ENCODE measurements around the gene MRPL20.
"Not testable (repeated sequence)": the region's sequence is repeated elsewhere in the genome, so short reads cannot be mapped to it uniquely, and the experiment has no call there.

Gene MRPL20

DNA sequence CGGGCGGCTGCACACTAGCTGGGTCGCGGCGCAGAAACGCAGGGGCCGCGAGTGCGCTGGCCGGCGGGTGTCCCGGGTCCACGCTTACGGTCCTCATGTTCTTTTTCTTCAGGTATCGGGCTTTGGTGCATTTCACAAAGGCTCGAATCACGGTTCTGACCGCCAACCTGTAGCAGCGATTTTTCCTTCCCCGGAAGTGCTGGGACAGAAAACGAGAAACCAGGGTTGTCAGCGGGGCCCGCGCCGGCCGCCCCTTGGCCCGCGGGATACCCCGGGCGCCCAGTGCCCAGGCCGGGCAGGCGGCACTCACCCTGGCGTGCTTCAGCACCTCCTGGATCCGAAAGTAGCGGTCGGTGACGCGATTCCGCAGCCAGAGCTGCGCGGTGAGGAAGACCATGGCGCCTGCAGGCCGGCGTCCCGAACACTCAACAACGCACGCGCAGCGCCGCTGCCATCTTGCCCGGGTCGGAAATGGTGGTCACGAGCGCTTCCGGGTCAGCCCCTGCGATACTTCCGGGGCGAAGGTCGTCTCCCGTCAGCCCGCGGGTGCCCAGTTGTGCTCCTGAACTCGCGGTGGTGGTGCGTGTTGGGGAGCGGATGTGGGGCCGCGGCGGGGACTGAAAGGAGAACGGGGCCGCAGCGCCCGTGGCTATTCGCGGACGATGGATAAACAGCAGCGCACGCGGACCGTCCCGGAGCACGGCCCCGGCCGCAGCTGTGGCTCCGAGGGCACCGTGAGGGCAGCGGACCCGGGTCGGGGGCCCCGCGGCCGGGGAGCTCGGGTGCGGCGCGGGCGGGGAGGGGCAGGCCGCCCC is at the start of gene MRPL20:
MRPL20 (minus strand) TSS at position 473 of the 815 bp plus-strand sequence; CDS start at position 397, 76 bp downstream.
- Mint-ChIP-seq H3K4me1 (peaks cover 49% of the 10 kb centered on the region), H3K27me3 (no peaks in the 10 kb centered on the region), H3K4me3 (peak within 1 kb of the TSS; percentile 94), H3K36me3 (ENCODE audit: low read depth) (peaks cover 56% of the 10 kb centered on the region), H3K27ac (peak within 1 kb of the TSS; percentile 95), H3K9me3 (no peaks in the 10 kb centered on the region)
- DNase-seq (peak; percentile 97), ATAC-seq (peak; percentile 95)

DNA sequence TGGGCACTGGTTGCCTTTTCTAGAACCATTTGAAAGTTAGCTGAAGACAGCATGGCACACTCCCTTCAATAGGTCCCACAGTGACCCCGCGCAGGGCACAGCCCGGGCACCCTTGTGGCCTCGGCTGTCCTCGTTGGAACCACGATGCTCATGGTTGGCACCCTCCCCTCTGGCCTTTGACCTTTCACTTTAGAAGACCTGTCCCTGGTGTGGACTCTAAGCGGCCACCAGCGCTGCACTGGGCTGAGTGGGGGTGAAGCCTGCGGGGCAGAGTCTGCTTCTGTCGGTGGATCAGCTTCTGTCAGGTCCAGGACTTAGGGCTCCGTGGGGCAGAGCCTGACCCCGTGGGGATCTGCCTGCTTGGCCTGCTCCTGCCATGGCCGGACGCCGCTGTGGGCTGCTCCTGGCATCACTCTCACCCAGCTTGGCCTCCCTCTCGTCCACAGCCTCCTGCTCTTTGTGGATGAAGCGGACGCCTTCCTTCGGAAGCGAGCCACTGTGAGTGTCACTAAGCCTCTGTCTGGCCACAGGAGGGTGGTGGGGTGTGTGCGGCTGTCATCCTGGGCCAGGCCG is 49.7 kb upstream of the MRPL20 start:
- not testable (repeated sequence) for DNase-seq; H3K36me3 Mint-ChIP-seq (ENCODE audit: low read depth); H3K27me3 Mint-ChIP-seq; H3K9me3 Mint-ChIP-seq; ATAC-seq; H3K27ac Mint-ChIP-seq; H3K4me3 Mint-ChIP-seq; H3K4me1 Mint-ChIP-seq

DNA sequence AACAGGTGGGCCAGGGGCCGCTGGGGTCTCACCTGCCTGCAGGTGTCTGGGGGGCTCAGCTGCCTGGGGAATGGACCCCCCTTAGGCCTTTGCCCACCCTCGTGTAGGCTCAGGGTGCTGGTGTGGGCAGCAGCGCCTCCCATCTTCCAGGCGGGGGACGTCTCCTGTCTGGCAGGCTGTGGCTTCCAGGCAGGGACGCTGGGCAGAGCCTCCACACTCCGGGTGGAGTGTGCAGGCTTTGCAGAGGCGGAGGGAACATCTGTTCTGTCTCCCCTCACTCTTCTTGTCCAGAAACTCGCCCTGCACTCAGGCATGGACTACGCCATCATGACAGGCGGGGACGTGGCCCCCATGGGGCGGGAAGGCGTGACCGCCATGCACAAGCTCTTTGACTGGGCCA is 48.8 kb upstream of the MRPL20 start:
- H3K4me1 Mint-ChIP-seq, H3K27ac Mint-ChIP-seq: not testable (repeated sequence)

DNA sequence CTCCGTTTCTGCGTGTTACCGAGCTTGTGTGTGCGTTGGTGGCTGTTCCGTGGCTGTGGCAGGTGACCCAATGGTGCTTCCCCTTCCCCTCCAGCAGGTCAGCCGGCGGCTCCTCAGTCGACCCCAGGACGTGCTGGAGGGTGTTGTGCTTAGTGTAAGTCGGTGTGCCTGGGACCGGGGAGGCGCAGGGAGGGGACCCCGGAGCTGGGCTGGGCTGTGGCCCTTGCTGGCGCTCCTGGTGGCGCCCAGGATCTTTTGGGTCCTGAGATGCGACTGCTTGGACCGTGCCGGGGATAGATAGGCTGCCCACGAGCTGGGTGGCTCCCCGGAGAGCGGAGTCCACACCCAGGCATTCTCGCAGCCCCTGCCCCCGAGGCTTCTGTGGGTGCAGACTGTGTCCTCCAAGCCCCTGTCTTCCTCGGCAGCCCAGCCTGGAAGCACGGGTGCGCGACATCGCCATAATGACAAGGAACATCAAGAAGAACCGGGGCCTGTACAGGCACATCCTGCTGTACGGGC is 48.3 kb upstream of the MRPL20 start:
- DNase-seq (no peak), ATAC-seq (no peak)
- Mint-ChIP-seq H3K4me3 (no peak overlapping the region), H3K9me3 (no peaks in the 10 kb centered on the region), H3K36me3 (ENCODE audit: low read depth) (no peaks in the 10 kb centered on the region), H3K27me3 (no peaks in the 10 kb centered on the region), H3K27ac (no peak overlapping the region), H3K4me1 (no peaks in the 10 kb centered on the region)

More for the DNA sequence above, 48.8 kb upstream of the MRPL20 start:
- not testable (repeated sequence) for H3K36me3 Mint-ChIP-seq (ENCODE audit: low read depth); H3K4me3 Mint-ChIP-seq; H3K9me3 Mint-ChIP-seq; H3K27me3 Mint-ChIP-seq; DNase-seq; ATAC-seq

DNA sequence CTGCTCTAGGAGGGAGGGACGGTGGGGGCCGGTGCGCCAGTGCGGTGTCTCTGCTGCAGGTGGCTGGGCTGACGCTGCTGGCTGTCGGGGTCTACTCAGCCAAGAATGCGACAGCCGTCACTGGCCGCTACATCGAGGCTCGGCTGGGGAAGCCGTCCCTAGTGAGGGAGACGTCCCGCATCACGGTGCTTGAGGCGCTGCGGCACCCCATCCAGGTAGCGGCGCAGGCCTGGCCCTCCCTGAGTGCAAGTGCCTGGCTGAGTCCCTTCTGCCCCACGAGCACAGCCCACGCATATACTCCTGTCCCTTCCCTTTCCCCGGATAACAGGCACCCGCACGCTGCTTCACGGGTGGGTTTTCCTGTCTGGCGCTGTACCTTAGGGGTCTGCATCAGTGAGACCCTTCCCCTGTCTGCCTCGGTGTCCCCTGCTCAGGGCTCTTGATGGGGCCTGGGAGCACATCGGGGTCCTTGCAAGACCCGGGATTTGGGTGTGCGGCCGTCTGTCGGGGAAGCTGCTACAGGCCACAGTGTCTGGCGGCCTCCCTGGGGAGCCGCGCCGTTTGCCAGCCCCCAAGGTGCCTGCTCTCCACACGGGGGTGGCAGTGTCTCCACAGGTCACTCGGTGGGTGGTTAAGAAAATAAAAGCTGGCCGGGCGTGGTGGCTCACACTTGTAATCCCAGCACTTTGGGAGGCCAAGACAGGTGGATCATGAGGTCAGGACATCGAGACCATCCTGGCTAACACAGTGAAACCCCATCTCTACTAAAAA is 47.4 kb upstream of the MRPL20 start:
- not testable (repeated sequence) for H3K36me3 Mint-ChIP-seq (ENCODE audit: low read depth)

DNA sequence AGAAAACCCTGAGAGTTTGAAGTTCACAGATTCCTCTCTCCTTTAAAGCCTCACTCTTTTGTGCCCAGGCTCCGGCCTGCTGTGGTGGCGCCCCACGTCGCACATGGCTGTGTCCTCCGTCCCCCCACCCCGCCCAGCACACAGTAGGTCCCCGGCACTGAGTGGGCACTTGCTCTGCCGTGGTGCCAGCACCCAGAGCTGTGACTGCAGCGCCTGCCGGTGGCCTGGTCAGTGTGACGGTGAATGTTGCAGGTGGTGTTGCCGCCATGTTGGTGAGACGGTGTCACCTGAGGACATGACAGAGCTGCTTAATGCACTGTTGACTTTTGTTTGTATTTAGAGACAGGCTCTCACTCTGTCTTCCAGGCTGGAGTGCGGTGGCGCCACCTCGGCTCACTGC is 45.8 kb upstream of the MRPL20 start:
- no peak overlapping the region for H3K27ac Mint-ChIP-seq
- no peak for ATAC-seq
- no peaks in the 10 kb centered on the region for H3K36me3 Mint-ChIP-seq (ENCODE audit: low read depth)
- no peaks in the 10 kb centered on the region for H3K4me1 Mint-ChIP-seq
- no peak overlapping the region for H3K4me3 Mint-ChIP-seq
- DNase-seq: no peak
- H3K27me3 Mint-ChIP-seq: no peaks in the 10 kb centered on the region
- no peaks in the 10 kb centered on the region for H3K9me3 Mint-ChIP-seq

More for the DNA sequence above, 47.4 kb upstream of the MRPL20 start:
- H3K4me1 Mint-ChIP-seq, H3K9me3 Mint-ChIP-seq, H3K4me3 Mint-ChIP-seq, H3K27ac Mint-ChIP-seq, H3K27me3 Mint-ChIP-seq, DNase-seq, ATAC-seq: not testable (repeated sequence)

DNA sequence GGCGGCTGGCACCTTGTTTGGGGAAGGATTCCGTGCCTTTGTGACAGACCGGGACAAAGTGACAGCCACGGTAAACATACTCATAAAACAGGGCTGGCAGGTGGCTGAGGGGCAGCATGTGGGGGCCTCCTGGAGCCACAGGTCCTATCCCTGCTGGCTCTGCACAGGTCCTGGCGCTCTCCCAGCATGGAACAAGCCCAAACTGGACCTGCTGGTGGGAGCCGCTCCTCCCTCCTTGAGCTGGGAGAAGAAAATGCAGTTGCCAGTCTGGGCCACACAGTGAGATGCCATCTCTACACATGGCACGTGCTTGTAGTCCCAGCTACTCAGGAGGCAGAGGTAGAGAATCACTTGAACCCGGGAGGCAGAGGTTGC is 45.3 kb upstream of the MRPL20 start:
- not testable (repeated sequence) for H3K4me1 Mint-ChIP-seq; H3K36me3 Mint-ChIP-seq (ENCODE audit: low read depth); DNase-seq; ATAC-seq; H3K27me3 Mint-ChIP-seq; H3K9me3 Mint-ChIP-seq; H3K27ac Mint-ChIP-seq; H3K4me3 Mint-ChIP-seq

DNA sequence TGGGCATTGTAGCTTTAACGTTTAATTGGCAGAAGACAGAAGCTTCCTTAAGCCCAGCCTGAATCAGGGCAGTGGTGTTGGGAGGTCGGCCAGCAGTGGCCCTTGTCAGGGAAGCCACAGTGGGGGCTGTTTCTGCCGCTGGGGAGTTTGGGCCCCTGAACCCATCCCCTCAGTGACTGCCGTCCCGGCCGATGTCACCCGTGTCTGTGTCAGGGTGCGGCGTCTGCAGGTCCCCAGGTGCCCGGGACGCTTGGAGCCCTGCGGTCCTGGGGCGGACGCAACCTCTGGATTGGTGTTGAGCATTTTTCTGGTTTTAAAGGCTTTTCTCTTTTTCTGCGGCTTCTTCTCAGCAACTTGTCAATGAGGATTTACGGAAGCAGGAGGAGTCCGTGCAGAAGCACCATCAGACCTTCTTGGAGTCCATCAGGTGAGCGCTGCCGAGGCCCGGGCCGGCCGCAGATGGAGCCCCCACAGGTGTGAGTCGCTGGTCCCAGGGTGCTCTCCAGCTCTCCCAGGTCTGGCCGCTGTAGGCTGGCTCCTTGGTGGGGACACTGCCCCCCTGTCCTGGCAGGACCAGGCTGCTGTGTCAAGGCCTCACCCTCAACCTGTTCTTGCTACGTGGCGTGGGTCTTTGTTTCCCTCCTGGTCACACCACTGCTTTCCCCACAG is 44.7 kb upstream of the MRPL20 start:
- ATAC-seq (no peak), DNase-seq (no peak)
- no peaks in the 10 kb centered on the region for H3K4me1 Mint-ChIP-seq
- no peaks in the 10 kb centered on the region for H3K27me3 Mint-ChIP-seq
- no peak overlapping the region for H3K4me3 Mint-ChIP-seq
- no peaks in the 10 kb centered on the region for H3K36me3 Mint-ChIP-seq (ENCODE audit: low read depth)
- no peak overlapping the region for H3K27ac Mint-ChIP-seq
- no peaks in the 10 kb centered on the region for H3K9me3 Mint-ChIP-seq

DNA sequence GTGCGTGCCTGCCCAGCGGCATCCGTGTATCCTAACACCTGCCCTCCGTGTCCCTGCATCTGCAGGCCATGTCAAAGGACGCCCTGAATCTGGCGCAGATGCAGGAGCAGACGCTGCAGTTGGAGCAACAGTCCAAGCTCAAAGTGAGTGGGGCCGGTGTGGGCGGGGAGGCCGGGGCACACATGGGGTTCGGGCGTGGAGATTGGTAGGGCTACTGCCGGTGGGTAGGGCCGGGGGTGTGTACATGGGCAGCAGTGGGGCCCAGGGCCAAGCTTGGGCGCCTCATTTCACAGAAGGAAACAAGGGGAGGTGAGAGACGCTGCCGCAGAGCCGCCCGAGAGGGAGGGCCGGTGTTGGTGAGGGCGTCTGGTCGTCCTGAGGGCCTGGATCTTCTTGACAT is 43.5 kb upstream of the MRPL20 start:
- H3K4me3 Mint-ChIP-seq; H3K27ac Mint-ChIP-seq; DNase-seq; H3K4me1 Mint-ChIP-seq; ATAC-seq; H3K9me3 Mint-ChIP-seq; H3K36me3 Mint-ChIP-seq (ENCODE audit: low read depth); H3K27me3 Mint-ChIP-seq: not testable (repeated sequence)

DNA sequence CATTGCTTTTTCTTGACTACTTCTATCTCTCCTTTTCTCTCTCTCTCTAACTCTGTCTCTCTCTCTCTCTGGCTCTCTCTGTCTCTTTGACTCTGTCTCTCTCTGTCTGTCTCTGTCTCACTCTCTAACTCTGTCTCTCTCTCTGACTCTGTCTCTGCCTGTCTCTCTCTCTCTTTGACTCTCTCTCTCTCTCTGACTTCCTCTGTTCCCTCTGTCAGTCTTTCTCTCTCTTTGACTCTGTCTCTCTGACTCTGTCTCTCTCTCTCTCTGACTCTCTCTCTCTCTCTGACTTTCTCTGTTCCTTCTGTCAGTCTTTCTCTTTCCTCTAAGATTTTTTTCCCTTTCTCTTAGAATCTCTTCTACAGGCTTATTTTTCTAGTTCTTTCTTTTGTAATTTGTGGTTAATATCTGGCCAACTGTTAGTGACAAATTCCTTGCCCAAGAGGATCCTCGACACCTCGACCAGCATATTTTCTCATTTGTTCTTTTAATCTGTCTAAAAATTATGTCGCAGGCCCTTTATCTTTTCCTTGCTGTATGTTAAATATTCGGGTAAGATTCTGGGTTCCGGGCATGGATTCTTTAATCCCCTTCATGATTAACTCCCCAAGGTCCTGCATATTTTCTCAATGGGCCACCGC is 42.1 kb upstream of the MRPL20 start, which contains the start of gene ATAD3C:
ATAD3C (plus strand) TSS at position 591 of the 641 bp plus-strand sequence. CDS start 995 bp downstream, outside the sequence.
- ATAC-seq (no peak), DNase-seq (no peak)
- Mint-ChIP-seq H3K4me3 (no peak within 1 kb of the TSS), H3K4me1 (no peaks in the 10 kb centered on the region), H3K27ac (no peak within 1 kb of the TSS), H3K36me3 (ENCODE audit: low read depth) (no peaks in the 10 kb centered on the region), H3K27me3 (no peaks in the 10 kb centered on the region), H3K9me3 (no peaks in the 10 kb centered on the region)

DNA sequence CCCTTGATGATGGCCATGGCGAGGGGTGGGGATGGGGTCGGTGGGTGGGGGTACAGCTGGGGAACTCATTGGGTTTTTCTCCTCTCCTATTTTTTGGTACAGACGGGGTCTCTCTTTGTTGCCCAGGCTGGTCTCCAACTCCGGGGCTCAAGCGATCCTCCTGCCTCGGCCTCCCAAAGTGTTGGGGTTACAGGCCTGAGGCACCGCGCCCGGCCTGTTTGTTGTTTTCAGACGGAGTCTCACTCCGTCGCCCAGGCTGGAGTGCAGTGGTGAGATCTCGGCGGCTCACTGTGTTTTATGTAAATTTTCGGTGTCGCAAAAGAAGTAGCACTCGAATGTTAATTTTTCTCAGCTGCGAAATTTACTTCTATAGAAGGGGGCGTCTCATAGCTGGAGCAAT is 39.5 kb upstream of the MRPL20 start:
- not testable (repeated sequence) for H3K36me3 Mint-ChIP-seq (ENCODE audit: low read depth); H3K4me3 Mint-ChIP-seq; H3K27ac Mint-ChIP-seq; ATAC-seq; H3K4me1 Mint-ChIP-seq; DNase-seq; H3K9me3 Mint-ChIP-seq; H3K27me3 Mint-ChIP-seq

DNA sequence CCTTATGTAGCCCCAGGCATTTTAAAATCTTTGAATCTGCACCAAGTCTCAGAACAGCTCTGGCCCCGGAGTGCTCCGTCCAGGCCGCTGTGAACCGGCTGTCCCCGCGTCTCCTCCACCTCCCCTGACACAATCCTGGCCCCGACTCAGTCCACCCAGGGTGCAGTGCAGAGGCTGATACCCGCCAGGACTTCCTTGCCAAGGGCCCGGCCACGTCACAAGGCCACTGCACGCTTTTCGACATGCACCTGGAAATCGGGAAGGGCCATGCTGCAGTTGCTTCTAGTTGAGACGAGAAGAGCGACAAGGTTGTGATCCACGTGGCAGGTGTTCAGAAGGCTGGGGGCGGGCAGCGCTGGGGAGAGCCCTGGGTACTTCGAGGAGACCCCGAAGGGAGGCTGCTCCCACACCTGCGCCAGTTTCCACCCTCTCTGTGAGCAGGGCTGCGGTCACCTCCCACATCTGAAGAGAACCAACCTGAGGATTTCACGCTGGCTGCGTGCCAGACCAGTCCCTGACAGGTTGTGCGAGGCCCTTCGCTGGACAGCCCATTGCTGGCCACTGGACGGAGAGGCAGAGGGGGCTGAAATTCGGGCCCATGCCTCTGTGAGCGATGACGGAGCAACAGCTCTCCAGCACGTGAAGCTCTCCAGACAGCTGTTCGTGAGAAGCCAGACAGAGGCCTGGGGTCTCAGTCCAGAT is 35.1 kb upstream of the MRPL20 start:
- peaks cover 8% of the 10 kb centered on the region for H3K27me3 Mint-ChIP-seq
- no peaks in the 10 kb centered on the region for H3K4me1 Mint-ChIP-seq
- no peaks in the 10 kb centered on the region for H3K9me3 Mint-ChIP-seq
- H3K36me3 Mint-ChIP-seq (ENCODE audit: low read depth): no peaks in the 10 kb centered on the region
- H3K27ac Mint-ChIP-seq: no peak overlapping the region
- ATAC-seq (no peak), DNase-seq (no peak)
- no peak overlapping the region for H3K4me3 Mint-ChIP-seq

DNA sequence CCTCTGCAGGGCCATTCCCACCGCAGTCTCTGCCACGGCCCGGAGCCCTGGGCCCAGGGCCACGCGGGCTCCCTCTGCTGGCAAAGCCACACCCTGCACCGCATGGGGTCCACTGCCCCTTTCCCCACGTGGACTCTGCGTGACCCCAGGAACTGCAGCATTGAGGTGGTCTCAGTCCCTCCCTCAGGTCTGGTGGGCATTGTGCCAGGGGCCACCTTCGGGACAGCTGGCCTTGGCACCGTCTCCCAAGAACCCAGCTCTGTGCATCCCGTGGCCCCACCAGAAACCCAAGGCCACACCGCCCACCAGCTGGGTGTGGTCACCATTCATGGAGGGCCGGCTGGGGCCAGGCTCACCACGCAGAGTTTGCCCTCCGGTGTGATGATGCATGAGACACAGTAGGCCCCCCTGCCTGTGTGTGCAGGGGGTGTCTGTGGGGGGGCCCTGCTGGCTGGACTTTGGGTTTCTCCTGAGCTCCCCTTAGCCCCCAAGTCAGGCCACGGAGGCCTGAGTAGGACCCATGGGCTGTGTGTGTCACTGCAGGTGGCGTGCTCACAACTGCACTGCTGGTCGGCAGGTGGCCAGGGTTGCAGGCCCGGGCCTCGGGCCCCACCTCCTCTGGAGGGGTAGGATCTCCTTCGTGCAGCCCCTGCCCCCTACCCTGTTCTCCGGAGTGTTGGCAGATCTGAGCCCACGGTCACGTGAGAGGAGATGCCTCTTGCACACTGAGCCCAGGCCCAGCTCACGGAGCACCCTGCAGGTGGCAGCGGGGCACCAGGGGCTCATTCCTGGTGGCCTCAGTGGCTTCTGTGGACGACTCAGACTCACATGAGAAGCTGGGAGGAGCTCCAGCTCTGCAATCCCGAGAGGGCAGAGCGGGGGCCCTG is 34.2 kb upstream of the MRPL20 start:
- ATAC-seq: peak; percentile 83
- Mint-ChIP-seq H3K4me1 (peaks cover 2% of the 10 kb centered on the region), H3K4me3 (no peak overlapping the region), H3K27ac (no peak overlapping the region), H3K36me3 (ENCODE audit: low read depth) (no peaks in the 10 kb centered on the region), H3K27me3 (peaks cover 11% of the 10 kb centered on the region), H3K9me3 (no peaks in the 10 kb centered on the region)
- peak; percentile 78 for DNase-seq
